Stomach (tissue), 4 donors: Measurements from ENCODE around the gene TMEM198.

Experiments used
- CTCF ChIP-seq, 7 experiments: fragments of 450-650 bp in 4 of 7; fragments of 200-600 bp in 3 of 7; sonication (generic) in 3 of 7; IDR thresholded peaks; one replicate each; pipeline ENCODE4 v1.5.1; 2016 to 2019; ENCODE audit warnings: antibody characterized with exemption in 7 of 7, control low read depth in 2 of 7, mild to moderate bottlenecking in 1 of 7
- EP300 ChIP-seq: sonication (generic); formaldehyde crosslinking; IDR thresholded peaks from one replicate; pipeline ENCODE4 v1.6.1; 2017; ENCODE audit warnings: antibody characterized with exemption
- POLR2A ChIP-seq, 4 donors: fragments of 450-650 bp; IDR thresholded peaks; one replicate each; pipeline ENCODE4 v1.6.1; 2016; ENCODE audit warnings: antibody characterized with exemption in 4 of 4, control low read depth in 2 of 4, mild to moderate bottlenecking in 1 of 4, moderate library complexity in 1 of 4
- POLR2AphosphoS5 ChIP-seq, 3 donors: sonication (generic); formaldehyde crosslinking; IDR thresholded peaks; one replicate each; pipeline ENCODE4 v1.6.1; 2016; ENCODE audit warnings: antibody characterized with exemption in 3 of 3

- TF ChIP-seq POLR2A (IDR thresholded peaks at IDR 0.05) (no peak), CTCF (IDR thresholded peaks at IDR 0.05) (no peak), EP300 (no peak), POLR2AphosphoS5 (IDR thresholded peaks at IDR 0.05) (no peak)
Observed at GRCh38 chr2:219567131-219567530, 23.3 kb downstream of the TMEM198 start.
